Fibroblast of the conjunctiva (primary cell): ENCODE results near the gene AKAP13.
"Not testable (repeated sequence)": the region's sequence is repeated elsewhere in the genome, so short reads cannot be mapped to it uniquely, and the experiment has no call there.

Experiments used
- DNase-seq: peaks from one replicate; pipeline ENCODE4 v3.0.0-alpha.2; 2010; ENCODE audit warnings: low read depth

The AKAP13 gene

GRCh38 chr15:85412066-85412465 is 31.7 kb downstream of the AKAP13 start:
- DNase-seq, result no peak

DNA sequence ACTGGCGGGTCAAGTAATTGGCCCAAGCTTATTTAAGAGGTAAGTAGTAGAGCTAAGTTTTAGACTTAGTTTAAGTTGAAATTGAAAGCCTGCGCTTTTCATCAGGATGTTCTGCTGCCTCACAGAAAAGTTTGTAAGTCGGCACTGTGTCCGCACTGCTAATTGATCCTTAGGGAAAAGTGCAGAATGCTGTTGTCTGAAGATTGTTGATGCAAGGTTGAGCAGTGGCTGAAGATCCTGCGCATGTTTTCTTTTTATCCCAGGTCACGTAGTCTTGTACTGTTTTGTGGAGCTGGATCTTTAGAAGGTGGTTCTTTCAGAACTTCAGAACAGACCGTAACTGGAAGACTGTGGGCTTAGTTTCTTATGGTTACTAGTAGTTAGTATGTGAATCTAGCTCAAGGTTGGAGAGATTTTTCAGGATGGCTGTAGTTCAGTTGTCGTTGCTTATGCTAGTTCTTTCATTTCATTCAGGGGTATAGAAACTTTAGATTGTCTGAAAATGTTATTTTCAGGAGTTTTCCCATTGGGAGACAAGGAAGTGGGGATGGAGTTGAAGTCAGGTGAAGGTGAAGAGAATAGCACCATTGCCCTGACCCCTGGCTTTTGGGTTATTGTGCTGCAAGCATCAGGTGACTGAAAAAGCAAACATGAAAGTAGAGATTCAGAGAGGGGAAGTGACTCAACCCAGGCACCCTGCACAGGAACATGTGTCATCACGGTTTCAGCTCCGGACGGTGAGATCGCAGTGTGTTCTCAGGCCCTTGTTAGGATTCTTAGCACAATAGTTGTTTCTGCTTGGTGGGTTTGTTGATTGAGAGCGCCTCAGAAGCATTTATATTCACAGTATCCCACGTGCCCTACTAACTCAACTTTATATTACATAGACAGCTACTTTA is 32.8 kb downstream of the AKAP13 start:
- peak; percentile 59 for DNase-seq

- DNase-seq, result no peak
Measured at GRCh38 chr15:85414037-85414436, 33.6 kb downstream of the AKAP13 start.

GRCh38 chr15:85414495-85414894 is 34.1 kb downstream of the AKAP13 start:
- peak; percentile 29 for DNase-seq

GRCh38 chr15:85414991-85415390 is 34.6 kb downstream of the AKAP13 start:
- no peak for DNase-seq

- no peak for DNase-seq
Measured at GRCh38 chr15:85415783-85416182, 35.4 kb downstream of the AKAP13 start.

GRCh38 chr15:85417276-85417675 is 36.9 kb downstream of the AKAP13 start:
- DNase-seq, result no peak

GRCh38 chr15:85419161-85419560 is 38.8 kb downstream of the AKAP13 start:
- DNase-seq, result no peak

DNA sequence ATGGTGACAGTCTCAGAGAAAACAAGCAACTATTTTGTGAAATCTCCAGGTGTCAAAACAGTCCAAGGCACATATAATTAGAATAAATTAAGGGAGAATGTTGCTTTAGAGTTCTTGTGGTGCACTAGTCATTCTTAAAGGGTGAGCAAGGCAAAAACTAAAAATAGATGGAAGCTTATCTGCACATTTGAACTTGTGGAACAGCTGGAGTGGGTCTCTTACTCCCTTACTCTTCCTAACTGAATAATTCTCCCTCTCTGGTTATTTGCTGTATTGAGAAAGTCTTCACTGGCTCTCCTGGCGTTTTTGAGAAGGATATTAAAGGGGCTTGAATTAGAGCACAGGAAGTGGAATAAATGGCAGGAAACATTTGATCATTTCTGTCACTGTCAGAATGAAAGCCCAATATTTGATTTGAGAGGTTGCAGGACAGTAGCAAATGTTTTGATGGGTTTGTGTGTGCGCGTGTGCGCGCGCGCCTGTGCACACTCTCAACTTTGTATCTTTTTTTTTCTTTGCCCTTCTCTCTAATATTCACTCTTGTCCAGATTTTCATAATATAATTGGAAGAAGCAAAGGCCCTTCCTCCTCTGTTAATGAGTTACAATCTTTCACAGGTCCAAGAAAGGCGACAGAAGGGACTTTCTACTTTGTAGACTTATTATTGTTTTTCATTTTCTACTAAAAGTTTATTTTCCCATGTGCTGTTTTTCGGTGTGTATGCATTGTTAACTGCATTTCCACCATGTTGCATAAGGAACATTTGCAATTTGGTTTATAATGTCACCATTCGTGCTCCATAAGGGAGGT is 40.9 kb downstream of the AKAP13 start:
- no peak for DNase-seq

DNA sequence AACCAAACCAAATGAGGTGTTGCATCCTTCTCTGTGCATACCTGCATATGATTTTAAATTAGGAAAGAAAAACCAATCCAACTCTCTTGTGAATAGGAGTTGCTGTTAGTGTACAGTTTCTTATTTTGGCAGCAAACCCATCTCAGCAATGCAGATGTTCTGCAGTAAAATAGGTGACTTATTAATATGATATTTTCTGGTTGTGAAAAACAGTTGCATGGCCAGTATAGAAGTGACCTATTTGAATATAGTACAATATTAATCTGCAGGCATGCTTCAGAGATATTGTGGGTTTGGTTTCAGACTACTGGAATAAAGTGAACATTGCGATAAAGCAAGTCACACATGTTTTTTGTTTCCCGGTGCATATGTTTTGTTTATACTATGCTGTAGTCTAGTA is 42.2 kb downstream of the AKAP13 start:
- no peak for DNase-seq

GRCh38 chr15:85423256-85423655 is 42.9 kb downstream of the AKAP13 start:
- no peak for DNase-seq

DNA sequence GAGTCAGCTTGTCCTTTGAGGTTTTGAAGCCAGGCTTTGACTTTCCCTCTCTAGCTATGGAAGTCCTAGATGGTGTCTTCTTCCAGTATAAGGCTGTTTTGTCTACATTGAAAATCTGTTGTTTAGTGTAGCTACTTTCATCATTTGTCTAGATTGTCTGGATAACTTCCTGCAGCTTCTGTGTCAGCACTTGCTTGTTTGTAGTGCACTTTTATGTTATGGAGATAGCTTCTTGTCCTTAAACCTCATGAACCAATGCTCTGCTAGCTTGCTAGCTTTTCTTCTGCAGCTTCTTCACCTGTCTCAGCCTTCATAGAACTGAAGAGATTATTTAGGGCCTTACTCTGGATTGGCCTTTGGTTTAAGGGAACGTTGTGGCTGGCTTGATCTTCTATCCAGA is 43.8 kb downstream of the AKAP13 start:
- DNase-seq, result no peak

GRCh38 chr15:85426481-85426880 is 46.1 kb downstream of the AKAP13 start:
- DNase-seq, result no peak

DNA sequence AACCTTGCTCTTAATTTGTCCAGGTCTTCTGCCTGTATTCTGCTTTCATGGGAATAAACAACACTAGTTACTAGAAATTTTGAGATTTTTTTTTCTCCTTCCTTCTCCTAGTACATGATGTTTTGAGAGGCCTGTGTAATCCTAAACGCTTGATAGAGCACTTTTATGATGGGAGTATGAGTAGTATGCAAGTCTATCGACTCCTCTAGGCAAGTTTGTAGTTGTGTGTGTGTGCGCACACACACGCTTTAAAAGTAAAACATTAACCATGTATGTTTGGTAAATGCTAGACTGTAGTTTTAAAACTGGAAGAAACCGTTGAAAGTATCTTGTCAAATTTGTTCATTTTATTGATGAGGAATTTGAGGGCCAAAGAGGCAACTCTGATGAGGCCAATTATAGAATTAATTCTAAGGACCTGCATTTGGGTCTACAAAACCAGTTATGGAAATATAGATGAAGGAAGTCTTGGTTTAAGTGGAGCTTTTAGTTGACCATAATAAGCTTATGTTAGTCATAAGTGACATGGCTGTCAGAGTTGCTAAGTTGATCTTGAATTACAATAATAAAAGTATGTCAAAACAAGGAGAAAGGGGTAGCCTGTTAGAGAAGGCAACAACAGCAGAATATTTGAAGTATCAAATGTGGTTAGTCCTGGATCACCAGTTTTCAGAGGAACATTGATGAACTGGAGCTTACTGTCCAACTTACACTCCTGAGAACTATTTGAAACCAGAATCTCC is 47.1 kb downstream of the AKAP13 start:
- DNase-seq, result no peak

- DNase-seq, result no peak
Measured at GRCh38 chr15:85429522-85429921, 49.1 kb downstream of the AKAP13 start.

DNA sequence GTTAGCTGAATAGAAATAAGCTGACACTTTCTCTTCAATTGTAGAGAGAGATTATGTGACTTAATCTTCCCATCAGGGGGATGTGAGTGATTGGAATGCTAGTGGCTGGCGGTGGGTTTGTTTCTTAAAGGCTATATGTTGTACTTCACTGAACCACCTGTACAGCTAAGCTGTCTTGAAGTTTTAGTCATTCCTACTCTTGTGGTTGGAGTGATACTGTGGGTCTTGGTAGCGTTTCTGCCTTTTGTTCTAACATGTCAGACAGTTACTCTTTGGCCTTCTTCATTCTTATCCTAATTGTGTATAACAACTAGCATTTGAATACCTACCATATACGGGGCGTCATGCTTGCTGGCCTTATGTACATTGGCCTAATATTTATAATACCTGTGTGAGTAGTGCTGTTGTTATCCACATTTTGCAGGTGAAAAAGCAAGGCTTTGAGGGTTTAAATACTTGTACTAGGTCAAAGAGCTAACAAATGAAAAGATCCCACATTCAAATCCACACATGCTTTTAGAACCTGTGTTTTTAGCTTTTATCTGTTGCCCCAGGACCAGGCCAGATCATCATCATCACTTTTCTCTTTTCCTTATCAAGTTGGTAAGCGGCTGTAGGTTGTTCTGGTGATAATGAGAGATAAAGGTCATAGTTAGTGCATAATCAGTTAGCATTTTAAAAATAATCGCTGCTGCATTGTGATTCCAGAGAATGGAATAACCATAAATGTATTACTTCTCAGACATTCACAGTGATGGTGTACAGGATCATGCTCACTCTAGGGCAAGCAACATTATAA is 50.2 kb downstream of the AKAP13 start:
- DNase-seq, result no peak

- DNase-seq, result no peak
Measured at GRCh38 chr15:85439996-85440395, 59.6 kb downstream of the AKAP13 start.

- DNase-seq, result no peak
Measured at GRCh38 chr15:85440451-85440850, 60.0 kb downstream of the AKAP13 start.

DNA sequence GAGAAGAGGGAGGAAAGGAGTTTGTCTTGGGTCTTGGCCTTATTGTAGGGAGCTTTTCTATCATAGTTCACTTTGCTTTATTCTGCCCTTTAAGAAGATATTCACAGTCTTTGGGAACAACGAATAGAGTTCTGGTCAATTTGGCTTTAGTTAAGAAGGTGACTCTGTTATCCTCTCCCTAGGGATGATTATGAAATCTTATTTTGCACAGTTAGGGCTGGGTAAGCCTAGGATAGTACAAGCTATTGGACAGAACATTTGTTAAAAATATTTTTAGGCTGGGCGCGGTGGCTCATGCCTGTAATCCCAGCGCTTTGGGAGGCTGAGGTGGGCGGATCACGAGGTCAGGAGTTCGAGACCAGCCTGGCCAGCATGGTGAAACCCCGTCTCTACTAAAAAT is 61.5 kb downstream of the AKAP13 start:
- DNase-seq, result not testable (repeated sequence)

- DNase-seq, result no peak
Measured at GRCh38 chr15:85443046-85443445, 62.6 kb downstream of the AKAP13 start.

- DNase-seq, result peak; percentile 13
Measured at GRCh38 chr15:85443593-85444087, 63.2 kb downstream of the AKAP13 start.
